A549 (cell line): ENCODE measurements around the gene IRF8.

ENCODE experiments used
- BHLHE40 ChIP-seq: IDR thresholded peaks from 2 replicates; pipeline ENCODE4 v1.6.1; 2012; ENCODE audit warnings: low read depth, low read length, inconsistent platforms
- CBX8 ChIP-seq: fragments of 200-600 bp; sonication (generic); IDR thresholded peaks from 2 replicates; pipeline ENCODE4 v1.6.1; 2016
- CHD2 ChIP-seq: fragments of 150-350 bp; IDR thresholded peaks from 2 replicates; pipeline ENCODE4 v1.6.1; 2014; ENCODE audit warnings: low read length; ENCODE audit not compliant: partially characterized antibody
- CTCF ChIP-seq: fragments of >200 bp; sonication (Bioruptor Twin); formaldehyde crosslinking; IDR thresholded peaks from 3 replicates; pipeline ENCODE4 v1.5.1; 2016
- E2F6 ChIP-seq: IDR thresholded peaks from 2 replicates; pipeline ENCODE4 v1.6.1; 2012; ENCODE audit warnings: low read depth, borderline replicate concordance
- KDM1A ChIP-seq: fragments of 200-600 bp; sonication (generic); IDR thresholded peaks from 2 replicates; pipeline ENCODE4 v1.6.1; 2016; ENCODE audit warnings: low read depth, mild to moderate bottlenecking
- MAFK ChIP-seq: fragments of 450-650 bp; IDR thresholded peaks from 2 replicates; pipeline ENCODE4 v1.6.1; 2014; ENCODE audit not compliant: partially characterized antibody
- MAX ChIP-seq: IDR thresholded peaks from 2 replicates; pipeline ENCODE4 v1.6.1; 2012
- MAZ ChIP-seq: fragments of 150-350 bp; IDR thresholded peaks from 2 replicates; pipeline ENCODE4 v1.6.1; 2014; ENCODE audit warnings: antibody characterized with exemption, low read depth, low read length, borderline replicate concordance
- NFE2L2 ChIP-seq: fragments of 150-350 bp; conservative IDR thresholded peaks from 2 replicates; pipeline ENCODE4 v1.6.1; 2014; ENCODE audit warnings: low read length
- POLR2A ChIP-seq: IDR thresholded peaks from 2 replicates; pipeline ENCODE4 v1.6.1; 2012; ENCODE audit warnings: mild to moderate bottlenecking, low read length
- POLR2AphosphoS2 ChIP-seq: conservative IDR thresholded peaks from 2 replicates; pipeline ENCODE4 v1.6.1; 2012; ENCODE audit warnings: low read length, improper control_type of control experiment, inconsistent platforms
- SMC3 ChIP-seq: fragments of >200 bp; sonication (Bioruptor Twin); formaldehyde crosslinking; IDR thresholded peaks from 3 replicates; pipeline ENCODE4 v1.6.1; 2018; ENCODE audit warnings: inconsistent platforms

- no peak for TF ChIP-seq SMC3
- no peak for TF ChIP-seq CTCF
- no peak for TF ChIP-seq POLR2A
- TF ChIP-seq CHD2, result no peak
- no peak for TF ChIP-seq POLR2AphosphoS2
- TF ChIP-seq BHLHE40, result no peak
- no peak for TF ChIP-seq CBX8
- TF ChIP-seq NFE2L2, result no peak
- TF ChIP-seq MAFK, result no peak
- TF ChIP-seq MAZ, result no peak
- no peak for TF ChIP-seq MAX
- no peak for TF ChIP-seq E2F6
- TF ChIP-seq KDM1A, result no peak
These were observed 7.4 kb downstream of the IRF8 start for GRCh38 chr16:85906349-85906748.
